ENCODE results near the gene FRMD4B.

DNA sequence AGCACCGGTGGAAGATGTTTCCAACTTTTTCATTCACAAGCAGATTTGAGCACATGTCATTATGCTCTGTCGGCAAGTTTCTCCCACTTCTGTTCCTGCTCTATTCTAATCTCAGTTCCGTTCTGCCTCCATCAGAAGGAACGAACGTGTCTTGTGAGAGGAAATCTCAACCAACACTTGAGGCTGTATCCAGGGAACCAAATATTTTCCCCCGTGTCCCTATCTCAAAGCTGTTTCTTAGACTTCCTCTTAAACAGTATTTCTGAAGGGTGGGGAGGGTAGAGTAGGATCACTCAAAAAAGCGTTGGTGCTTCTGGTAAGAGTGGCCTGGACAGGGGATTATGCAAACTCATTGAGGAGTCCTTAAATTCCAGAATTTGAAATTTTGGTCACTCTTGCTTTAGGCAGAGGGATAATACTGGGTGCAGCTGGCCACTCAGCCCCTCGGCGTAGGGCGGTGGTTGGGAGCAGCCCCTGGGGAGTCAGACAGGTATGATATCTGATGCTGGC lies 54.9 kb downstream of the FRMD4B start:
- TF ChIP-seq, protein P1, sequence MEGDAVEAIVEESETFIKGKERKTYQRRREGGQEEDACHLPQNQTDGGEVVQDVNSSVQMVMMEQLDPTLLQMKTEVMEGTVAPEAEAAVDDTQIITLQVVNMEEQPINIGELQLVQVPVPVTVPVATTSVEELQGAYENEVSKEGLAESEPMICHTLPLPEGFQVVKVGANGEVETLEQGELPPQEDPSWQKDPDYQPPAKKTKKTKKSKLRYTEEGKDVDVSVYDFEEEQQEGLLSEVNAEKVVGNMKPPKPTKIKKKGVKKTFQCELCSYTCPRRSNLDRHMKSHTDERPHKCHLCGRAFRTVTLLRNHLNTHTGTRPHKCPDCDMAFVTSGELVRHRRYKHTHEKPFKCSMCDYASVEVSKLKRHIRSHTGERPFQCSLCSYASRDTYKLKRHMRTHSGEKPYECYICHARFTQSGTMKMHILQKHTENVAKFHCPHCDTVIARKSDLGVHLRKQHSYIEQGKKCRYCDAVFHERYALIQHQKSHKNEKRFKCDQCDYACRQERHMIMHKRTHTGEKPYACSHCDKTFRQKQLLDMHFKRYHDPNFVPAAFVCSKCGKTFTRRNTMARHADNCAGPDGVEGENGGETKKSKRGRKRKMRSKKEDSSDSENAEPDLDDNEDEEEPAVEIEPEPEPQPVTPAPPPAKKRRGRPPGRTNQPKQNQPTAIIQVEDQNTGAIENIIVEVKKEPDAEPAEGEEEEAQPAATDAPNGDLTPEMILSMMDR (IDR thresholded peaks at IDR 0.05): no peak
- no peak for TF ChIP-seq POLR2A (IDR thresholded peaks at IDR 0.05)
